HG03558 (cell line): ENCODE data around the gene NCAM1.
"Not testable (repeated sequence)": the region's sequence is repeated elsewhere in the genome, so short reads cannot be mapped to it uniquely, and the experiment has no call there.

Experiments
- ATAC-seq: cut with Tn5 transposase; IDR thresholded peaks from one replicate; pipeline ENCODE4 v1.9.1; 2021; ENCODE audit warnings: moderate number of reproducible peaks; ENCODE audit not compliant: unreplicated experiment; ENCODE audit errors: extremely low read depth

Gene NCAM1

GRCh38 chr11:112961146-112961668 lies at the start of gene NCAM1:
Gene NCAM1 (plus strand): TSS chr11:112961420.
- no peak for ATAC-seq

- no peak for ATAC-seq
Measured at GRCh38 chr11:112922606-112923005, 38.6 kb upstream of the NCAM1 start.

- ATAC-seq = not testable (repeated sequence)
Measured at GRCh38 chr11:112924836-112925235, 36.4 kb upstream of the NCAM1 start.

- no peak for ATAC-seq
Measured at GRCh38 chr11:112925516-112926310, 35.5 kb upstream of the NCAM1 start.

- no peak for ATAC-seq
Measured at GRCh38 chr11:112928136-112928535, 33.1 kb upstream of the NCAM1 start.

GRCh38 chr11:112929432-112929831 lies 31.8 kb upstream of the NCAM1 start:
- ATAC-seq = no peak

GRCh38 chr11:112931703-112932102 lies 29.5 kb upstream of the NCAM1 start:
- ATAC-seq = no peak

- ATAC-seq = no peak
Measured at GRCh38 chr11:112932593-112932992, 28.6 kb upstream of the NCAM1 start.

GRCh38 chr11:112933970-112934369 lies 27.2 kb upstream of the NCAM1 start:
- ATAC-seq = no peak

- no peak for ATAC-seq
Measured at GRCh38 chr11:112941104-112941503, 20.1 kb upstream of the NCAM1 start.

- ATAC-seq = no peak
Measured at GRCh38 chr11:112942966-112943643, 18.1 kb upstream of the NCAM1 start.

- no peak for ATAC-seq
Measured at GRCh38 chr11:112946866-112947265, 14.4 kb upstream of the NCAM1 start.

- no peak for ATAC-seq
Measured at GRCh38 chr11:112949781-112950575, 11.2 kb upstream of the NCAM1 start.

GRCh38 chr11:112958670-112959069 lies 2.5 kb upstream of the NCAM1 start:
- ATAC-seq = no peak

- ATAC-seq = no peak
Measured at GRCh38 chr11:112961751-112962578, 745 bp downstream of the NCAM1 start.

GRCh38 chr11:112962579-112963367 lies 1.6 kb downstream of the NCAM1 start:
- ATAC-seq = no peak

GRCh38 chr11:112963368-112963955 lies 2.2 kb downstream of the NCAM1 start:
- no peak for ATAC-seq

- ATAC-seq = no peak
Measured at GRCh38 chr11:112965656-112966055, 4.4 kb downstream of the NCAM1 start.

GRCh38 chr11:112966561-112966960 lies 5.3 kb downstream of the NCAM1 start:
- no peak for ATAC-seq
